GM03348 (cell line): ENCODE measurements around the gene TTC28.
"Not testable (repeated sequence)": the region's sequence is repeated elsewhere in the genome, so short reads cannot be mapped to it uniquely, and the experiment has no call there.

Source experiments
- DNase-seq: peaks from one replicate; pipeline ENCODE4 v3.0.0; 2012; ENCODE audit warnings: low spot score

TTC28 gene

GRCh38 chr22:28557184-28557583 is 122.5 kb downstream of the TTC28 start:
- DNase-seq, result no peak

DNA sequence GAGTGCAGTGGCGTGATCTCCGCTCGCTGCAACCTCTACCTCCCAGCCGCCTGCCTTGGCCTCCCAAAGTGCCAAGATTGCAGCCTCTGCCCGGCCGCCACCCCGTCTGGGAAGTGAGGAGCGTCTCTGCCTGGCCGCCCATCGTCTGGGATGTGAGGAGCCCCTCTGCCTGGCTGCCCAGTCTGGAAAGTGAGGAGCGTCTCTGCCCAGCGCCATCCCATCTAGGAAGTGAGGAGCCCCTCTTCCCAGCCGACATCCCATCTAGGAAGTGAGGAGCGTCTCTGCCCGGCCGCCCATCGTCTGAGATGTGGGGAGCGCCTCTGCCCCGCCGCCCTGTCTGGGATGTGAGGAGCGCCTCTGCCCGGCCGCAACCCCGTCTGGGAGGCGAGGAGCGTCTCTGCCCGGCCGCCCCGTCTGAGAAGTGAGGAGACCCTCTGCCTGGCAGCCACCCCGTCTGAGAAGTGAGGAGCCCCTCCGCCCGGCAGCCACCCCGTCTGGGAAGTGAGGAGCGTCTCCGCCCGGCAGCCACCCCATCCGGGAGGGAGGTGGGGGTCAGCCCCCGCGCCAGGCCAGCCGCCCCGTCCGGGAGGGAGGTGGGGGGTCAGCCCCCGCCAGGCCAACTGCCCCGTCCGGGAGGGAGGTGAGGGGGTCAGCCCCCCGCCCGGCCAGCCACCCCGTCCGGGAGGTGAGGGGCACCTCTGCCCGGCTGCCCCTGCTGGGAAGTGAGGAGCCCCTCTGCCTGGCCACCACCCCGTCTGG is 126.4 kb downstream of the TTC28 start:
- not testable (repeated sequence) for DNase-seq

- no peak for DNase-seq
These were observed 131.2 kb downstream of the TTC28 start for GRCh38 chr22:28548406-28548805.

DNA sequence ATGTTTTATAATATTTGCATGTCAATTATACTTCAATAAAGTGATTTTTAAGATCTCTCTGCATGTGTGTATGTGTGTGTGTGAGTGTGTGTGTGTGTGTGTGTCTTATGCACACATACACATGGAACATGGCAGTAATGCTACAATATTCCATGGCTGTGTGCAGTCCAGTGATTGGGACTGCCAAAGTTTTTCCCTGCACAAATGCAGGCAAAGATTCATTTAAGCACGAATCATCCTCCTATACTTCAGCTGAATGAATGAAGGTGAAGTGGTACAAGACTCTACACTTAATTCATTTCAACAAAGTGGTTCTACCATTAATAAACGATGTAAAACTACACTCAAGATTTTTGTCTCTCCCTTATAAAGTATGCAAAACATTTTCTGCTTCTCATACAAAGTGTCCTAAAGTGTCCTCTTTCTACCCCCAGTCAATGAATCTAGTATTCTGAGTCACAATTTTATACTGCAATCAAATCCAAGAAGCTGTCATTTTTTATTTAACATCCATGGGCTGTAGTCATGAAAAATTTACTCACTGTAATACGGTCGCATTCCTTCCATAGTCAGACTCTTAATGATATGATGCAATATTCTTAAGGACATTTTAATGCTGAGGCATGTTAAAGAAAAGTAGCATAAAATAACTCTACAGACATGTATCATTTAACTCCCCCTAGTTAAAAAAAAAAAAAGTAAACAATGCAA is 132.4 kb downstream of the TTC28 start:
- DNase-seq, result peak; percentile 70

DNA sequence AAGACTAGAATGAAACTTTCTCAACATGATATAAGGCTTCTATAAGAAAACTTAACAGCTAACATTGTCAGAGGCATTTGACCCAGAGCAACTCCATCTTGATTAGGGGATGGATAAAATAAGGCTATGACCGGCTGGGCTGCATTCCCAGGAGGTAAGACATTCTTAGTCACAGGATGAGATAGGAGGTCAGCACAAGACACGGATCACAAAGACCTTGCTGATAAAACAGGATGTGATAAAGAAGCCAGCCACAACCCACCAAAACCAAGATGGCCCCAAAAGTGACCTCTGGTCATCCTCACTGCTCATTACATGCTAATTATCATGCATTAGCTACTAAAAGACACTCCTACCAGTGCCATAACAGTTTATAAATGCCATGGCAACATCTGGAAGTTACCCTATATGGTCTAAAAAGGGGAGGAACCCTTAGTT is 135.2 kb downstream of the TTC28 start:
- no peak for DNase-seq

- DNase-seq, result no peak
These were observed 136.5 kb downstream of the TTC28 start for GRCh38 chr22:28542980-28543621.

DNA sequence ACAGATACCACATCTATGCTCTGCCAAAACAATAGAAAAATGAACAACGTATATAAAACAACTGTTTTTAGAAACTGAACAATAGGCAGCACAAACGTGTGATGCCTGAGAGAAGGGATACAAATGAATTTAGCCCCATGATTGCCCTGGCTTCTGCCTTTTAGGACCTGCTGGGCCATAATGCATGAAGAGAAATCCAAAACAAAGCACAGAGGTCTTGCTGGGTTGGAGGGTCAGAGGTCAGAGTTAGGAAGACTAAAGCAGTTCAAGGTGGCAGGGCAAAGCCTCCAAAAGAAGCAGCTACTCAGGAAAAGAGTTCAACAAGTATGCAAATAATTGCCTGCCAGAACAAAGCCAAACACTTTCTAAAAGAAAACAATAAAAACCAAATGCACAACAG is 138.5 kb downstream of the TTC28 start:
- DNase-seq, result no peak

GRCh38 chr22:28538922-28539321 is 140.7 kb downstream of the TTC28 start:
- no peak for DNase-seq

DNA sequence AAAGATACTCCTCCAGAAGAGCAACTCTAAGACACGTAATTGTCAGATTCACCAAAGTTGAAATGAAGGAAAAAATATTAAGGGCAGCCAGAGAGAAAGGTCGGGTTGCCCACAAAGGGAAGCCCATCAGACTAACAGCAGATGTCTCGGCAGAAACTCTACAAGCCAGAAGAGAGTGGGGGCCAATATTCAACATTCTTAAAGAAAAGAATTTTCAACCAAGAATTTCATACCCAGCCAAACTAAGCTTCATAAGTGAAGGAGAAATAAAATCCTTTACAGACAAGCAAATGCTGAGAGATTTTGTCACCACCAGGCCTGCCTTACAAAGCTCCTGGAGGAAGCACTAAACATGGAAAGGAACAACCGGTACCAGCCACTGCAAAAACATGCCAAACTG is 149.1 kb downstream of the TTC28 start:
- DNase-seq, result not testable (repeated sequence)

DNA sequence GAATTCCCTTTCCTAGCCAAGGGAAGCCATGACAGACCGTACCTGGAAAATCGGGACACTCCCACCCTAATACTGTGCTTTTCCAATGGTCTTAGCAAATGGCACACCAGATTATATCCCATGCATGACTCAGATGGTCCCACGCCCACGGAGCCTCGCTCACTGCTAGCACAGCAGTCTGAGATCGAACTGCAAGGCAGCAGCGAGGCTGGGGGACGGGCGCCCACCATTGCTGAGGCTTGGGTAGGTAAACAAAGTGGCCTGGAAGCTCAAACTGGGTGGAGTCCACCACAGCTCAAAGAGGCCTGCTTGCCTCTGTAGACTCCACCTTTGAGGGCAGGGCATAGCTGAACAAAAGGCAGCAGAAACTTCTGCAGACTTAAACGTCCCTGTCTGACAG is 150.5 kb downstream of the TTC28 start:
- DNase-seq, result not testable (repeated sequence)

DNA sequence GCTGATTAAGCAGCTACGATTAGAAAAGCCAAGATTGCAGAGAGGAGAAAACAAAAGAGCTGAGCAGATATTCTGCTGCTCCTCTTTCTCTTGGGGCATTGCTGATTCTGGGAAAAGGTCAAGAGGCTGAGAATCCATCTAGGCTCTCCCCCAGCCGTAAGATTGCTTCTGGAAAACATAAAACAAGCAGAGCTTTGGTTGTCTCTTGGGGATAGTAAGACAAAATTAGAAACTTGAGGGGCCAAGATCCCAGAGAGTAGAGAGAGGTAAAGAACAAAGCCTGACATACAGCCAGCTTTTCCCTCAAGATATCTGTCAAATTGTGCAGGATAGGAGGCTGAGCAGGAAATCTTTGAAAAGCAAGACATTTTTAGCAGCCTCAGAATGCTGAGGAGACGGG is 158.2 kb downstream of the TTC28 start:
- DNase-seq, result no peak

GRCh38 chr22:28514321-28514821 is 165.3 kb downstream of the TTC28 start:
- DNase-seq, result peak; percentile 25

- not testable (repeated sequence) for DNase-seq
These were observed 167.3 kb downstream of the TTC28 start for GRCh38 chr22:28512387-28512786.

- DNase-seq, result no peak
These were observed 171.7 kb downstream of the TTC28 start for GRCh38 chr22:28507896-28508295.

GRCh38 chr22:28506150-28506535 is 173.5 kb downstream of the TTC28 start:
- no peak for DNase-seq

GRCh38 chr22:28505416-28506149 is 174.1 kb downstream of the TTC28 start:
- no peak for DNase-seq

- no peak for DNase-seq
These were observed 179.6 kb downstream of the TTC28 start for GRCh38 chr22:28500006-28500405.

DNA sequence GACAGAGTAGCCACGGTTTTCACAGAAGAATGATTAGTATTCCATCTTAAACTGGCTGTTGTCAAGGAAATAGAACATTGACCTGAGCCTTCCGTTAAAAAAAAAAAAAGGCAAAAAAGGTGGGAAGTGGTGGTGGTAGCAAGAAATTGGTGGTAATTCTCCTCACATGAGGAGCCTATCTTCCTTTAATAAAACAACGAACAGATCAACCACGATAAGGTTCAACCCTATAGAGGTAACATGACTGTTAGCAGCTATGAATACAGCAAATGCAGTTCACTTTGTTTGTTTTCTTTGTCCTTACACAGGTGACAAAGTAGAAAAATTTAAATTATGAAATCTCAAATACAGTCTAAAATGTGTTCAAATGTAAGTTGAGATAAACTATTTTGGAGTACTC is 181.6 kb downstream of the TTC28 start:
- DNase-seq, result no peak

GRCh38 chr22:28497188-28497587 is 182.5 kb downstream of the TTC28 start:
- DNase-seq, result peak; percentile 26

DNA sequence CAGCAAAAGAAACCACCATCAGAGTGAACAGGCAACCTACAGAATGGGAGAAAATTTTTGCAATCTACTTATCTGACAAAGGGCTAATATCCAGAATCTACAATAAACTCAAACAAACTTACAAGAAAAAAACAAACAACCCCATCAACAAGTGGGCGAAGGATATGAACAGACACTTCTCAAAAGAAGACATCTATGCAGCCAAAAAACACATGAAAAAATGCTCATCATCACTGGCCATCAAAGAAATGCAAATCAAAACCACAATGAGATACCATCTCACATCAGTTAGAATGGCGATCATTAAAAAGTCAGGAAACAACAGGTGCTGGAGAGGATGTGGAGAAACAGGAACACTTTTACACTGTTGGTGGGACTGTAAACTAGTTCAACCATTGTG is 188.4 kb downstream of the TTC28 start:
- not testable (repeated sequence) for DNase-seq

GRCh38 chr22:28488825-28489224 is 190.8 kb downstream of the TTC28 start:
- no peak for DNase-seq

DNA sequence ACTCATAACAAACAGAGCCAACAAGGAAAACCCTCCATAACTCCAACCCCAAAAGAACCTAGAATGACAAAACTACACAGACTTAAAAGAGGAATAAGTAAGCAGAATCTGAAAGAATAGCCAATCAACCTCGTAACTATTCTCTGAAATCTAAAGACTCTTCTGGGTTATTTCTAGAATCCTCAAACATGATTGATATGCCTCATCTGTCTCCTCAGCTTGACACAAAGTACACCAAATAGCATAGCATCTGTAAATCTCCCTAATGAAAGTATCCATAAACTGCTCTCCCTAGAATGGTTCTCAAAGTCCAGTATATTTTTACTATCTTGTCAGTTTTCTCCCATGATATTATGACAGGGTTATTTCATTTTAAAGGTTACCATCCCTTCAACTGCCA is 195.0 kb downstream of the TTC28 start:
- DNase-seq, result no peak
